Measurements from ENCODE around the gene CAMK2B. TPM values are rescaled to one million over a fixed set of nuclear protein-coding genes. Genes with fewer than 3 reads are reported as not detected.

CAMK2B gene
- polyA plus RNA-seq, 1 donor (not counting 4 experiments of a cell fraction or from before 2014, with no cell fraction given): 0.25 TPM

DNA sequence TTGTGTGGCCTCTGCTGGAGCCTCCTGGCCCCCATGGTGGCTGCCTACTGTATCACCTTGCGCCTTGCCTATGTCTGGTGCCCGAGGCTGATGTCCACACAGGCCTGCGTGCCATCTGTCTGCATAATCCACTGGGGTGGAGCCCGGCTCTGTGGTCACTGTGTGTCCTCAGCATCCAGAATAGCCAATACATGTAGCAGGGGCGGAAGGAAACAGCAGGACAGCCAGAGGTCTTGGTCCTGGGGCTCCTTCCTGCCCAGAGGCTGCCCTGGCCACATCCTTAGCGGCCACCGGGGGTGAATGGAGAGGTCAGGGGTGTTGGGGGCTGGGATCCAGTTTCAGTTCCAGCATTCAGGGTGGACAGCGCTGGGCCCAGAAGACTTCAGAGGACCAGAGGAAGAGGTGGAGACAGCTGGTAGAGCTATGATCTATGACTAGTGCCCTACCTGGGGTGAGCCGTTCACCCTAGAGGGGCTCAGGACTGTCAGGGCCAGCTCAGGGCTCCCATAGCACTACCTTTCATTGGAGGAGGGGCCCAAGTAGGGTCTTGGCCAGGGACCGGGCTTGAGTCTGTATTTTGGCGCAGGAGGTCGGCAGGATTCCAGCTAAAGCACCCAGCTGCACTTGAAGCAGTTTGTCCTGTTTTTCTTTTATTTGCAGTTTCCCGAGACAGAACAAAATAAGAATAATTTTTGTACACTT, 108.7 kb downstream of the CAMK2B start:
- Histone ChIP-seq H3K4me2 (ENCODE audit: control insufficient read depth, extremely low read depth, insufficient read depth, low read depth, low read length) (no peak overlapping the region), H3K9me1 (ENCODE audit: control insufficient read depth, extremely low read depth, insufficient read depth, low read length) (no peaks in the 10 kb centered on the region), H3K27ac (ENCODE audit: control insufficient read depth, insufficient read depth, low read length) (no peak overlapping the region), H3K79me2 (ENCODE audit: control insufficient read depth, insufficient read depth, low read length) (no peaks in the 10 kb centered on the region), H3K4me1 (ENCODE audit: control insufficient read depth, extremely low read depth, insufficient read depth, low read length) (no peaks in the 10 kb centered on the region), H2AFZ (ENCODE audit: control insufficient read depth, low read length) (no peak overlapping the region), H4K20me1 (ENCODE audit: control insufficient read depth, extremely low read depth, insufficient read depth, low read length) (no peaks in the 10 kb centered on the region), H3K4me3 (ENCODE audit: control insufficient read depth in 2 of 3, extremely low read depth in 1 of 3, insufficient read depth in 2 of 3, low read depth in 1 of 3, low read length in 3 of 3) (no peak overlapping the region), H3K36me3 (ENCODE audit: control insufficient read depth in 2 of 2, extremely low read depth in 1 of 2, insufficient read depth in 2 of 2, low read length in 2 of 2) (peaks cover 4 to 16% of the 10 kb centered on the region in 2 experiments), H3K9ac (ENCODE audit: control insufficient read depth, extremely low read depth, insufficient read depth, low read length) (no peak overlapping the region), H3K9me3 (ENCODE audit: control insufficient read depth, low read depth, low read length) (no peaks in the 10 kb centered on the region), H3K27me3 (ENCODE audit: control insufficient read depth, extremely low read depth, insufficient read depth, low read length) (no peaks in the 10 kb centered on the region)
- TF ChIP-seq, protein P1, sequence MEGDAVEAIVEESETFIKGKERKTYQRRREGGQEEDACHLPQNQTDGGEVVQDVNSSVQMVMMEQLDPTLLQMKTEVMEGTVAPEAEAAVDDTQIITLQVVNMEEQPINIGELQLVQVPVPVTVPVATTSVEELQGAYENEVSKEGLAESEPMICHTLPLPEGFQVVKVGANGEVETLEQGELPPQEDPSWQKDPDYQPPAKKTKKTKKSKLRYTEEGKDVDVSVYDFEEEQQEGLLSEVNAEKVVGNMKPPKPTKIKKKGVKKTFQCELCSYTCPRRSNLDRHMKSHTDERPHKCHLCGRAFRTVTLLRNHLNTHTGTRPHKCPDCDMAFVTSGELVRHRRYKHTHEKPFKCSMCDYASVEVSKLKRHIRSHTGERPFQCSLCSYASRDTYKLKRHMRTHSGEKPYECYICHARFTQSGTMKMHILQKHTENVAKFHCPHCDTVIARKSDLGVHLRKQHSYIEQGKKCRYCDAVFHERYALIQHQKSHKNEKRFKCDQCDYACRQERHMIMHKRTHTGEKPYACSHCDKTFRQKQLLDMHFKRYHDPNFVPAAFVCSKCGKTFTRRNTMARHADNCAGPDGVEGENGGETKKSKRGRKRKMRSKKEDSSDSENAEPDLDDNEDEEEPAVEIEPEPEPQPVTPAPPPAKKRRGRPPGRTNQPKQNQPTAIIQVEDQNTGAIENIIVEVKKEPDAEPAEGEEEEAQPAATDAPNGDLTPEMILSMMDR (optimal IDR thresholded peaks at IDR 0.05 in 1 of 3, IDR thresholded peaks at IDR 0.05 in 1 of 3, conservative IDR thresholded peaks at IDR 0.05 in 1 of 3; ENCODE audit: extremely low read depth in 1 of 3, insufficient read depth in 2 of 3, low read length in 3 of 3): no peak
- no peak for TF ChIP-seq EZH2 (IDR thresholded peaks at IDR 0.05; ENCODE audit: low read length)
- DNase-seq (ENCODE audit: low read depth, low spot score) (no peak), FAIRE-seq (no peak)
- dilution Hi-C loops (cut with MboI; ENCODE audit: extremely low pct_ligation_motif_present, low sequenced_read_pairs): no loop called here

DNA sequence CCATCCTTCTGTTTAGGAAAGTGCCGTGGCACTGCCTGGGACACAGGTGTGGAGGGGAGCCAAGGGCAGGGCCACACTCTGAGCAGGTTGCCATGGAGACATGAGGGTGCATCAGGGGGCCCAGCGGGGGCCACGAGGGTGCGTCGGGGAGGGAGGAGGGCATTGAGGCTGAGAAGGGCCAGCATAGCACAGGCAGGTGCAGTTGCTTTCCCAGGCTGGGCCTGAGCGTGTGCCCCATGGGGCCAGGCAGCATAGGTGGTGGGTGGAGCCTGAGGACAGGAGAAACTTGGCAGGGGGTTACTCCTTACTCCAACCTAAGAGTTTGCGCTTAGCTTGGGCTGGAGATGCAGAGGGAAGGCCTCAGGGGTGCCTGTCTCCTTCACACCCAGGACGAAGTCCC, 109.4 kb downstream of the CAMK2B start:
- TF ChIP-seq, protein P1 (optimal IDR thresholded peaks at IDR 0.05 in 1 of 3, IDR thresholded peaks at IDR 0.05 in 1 of 3, conservative IDR thresholded peaks at IDR 0.05 in 1 of 3; ENCODE audit: extremely low read depth in 1 of 3, insufficient read depth in 2 of 3, low read length in 3 of 3): no peak
- TF ChIP-seq EZH2 (IDR thresholded peaks at IDR 0.05; ENCODE audit: low read length): no peak

More for the DNA sequence above, 109.4 kb downstream of the CAMK2B start:
- Histone ChIP-seq H3K27me3 (ENCODE audit: control insufficient read depth, extremely low read depth, insufficient read depth, low read length) (no peaks in the 10 kb centered on the region), H3K9ac (ENCODE audit: control insufficient read depth, extremely low read depth, insufficient read depth, low read length) (no peak overlapping the region), H3K4me2 (ENCODE audit: control insufficient read depth, extremely low read depth, insufficient read depth, low read depth, low read length) (no peak overlapping the region), H3K9me1 (ENCODE audit: control insufficient read depth, extremely low read depth, insufficient read depth, low read length) (no peaks in the 10 kb centered on the region), H3K9me3 (ENCODE audit: control insufficient read depth, low read depth, low read length) (no peaks in the 10 kb centered on the region), H3K4me3 (ENCODE audit: control insufficient read depth in 2 of 3, extremely low read depth in 1 of 3, insufficient read depth in 2 of 3, low read depth in 1 of 3, low read length in 3 of 3) (no peak overlapping the region), H3K27ac (ENCODE audit: control insufficient read depth, insufficient read depth, low read length) (no peak overlapping the region), H2AFZ (ENCODE audit: control insufficient read depth, low read length) (no peak overlapping the region), H3K4me1 (ENCODE audit: control insufficient read depth, extremely low read depth, insufficient read depth, low read length) (no peaks in the 10 kb centered on the region), H3K36me3 (ENCODE audit: control insufficient read depth in 2 of 2, extremely low read depth in 1 of 2, insufficient read depth in 2 of 2, low read length in 2 of 2) (peaks cover 4 to 19% of the 10 kb centered on the region in 2 experiments), H3K79me2 (ENCODE audit: control insufficient read depth, insufficient read depth, low read length) (no peaks in the 10 kb centered on the region), H4K20me1 (ENCODE audit: control insufficient read depth, extremely low read depth, insufficient read depth, low read length) (no peaks in the 10 kb centered on the region)
- FAIRE-seq (no peak), DNase-seq (ENCODE audit: low read depth, low spot score) (no peak)
- dilution Hi-C loops (cut with MboI; ENCODE audit: extremely low pct_ligation_motif_present, low sequenced_read_pairs): no loop called here
